GM12878 (cell line): ENCODE results near the gene GARRE1. TPM values are rescaled to one million over a fixed set of nuclear protein-coding genes. Genes with fewer than 3 reads are reported as not detected.

ENCODE experiments used
- ATAC-seq: fragments of 200-7000 bp; cut with Tn5 transposase; 3 replicates; pipeline ENCODE4 v1.9.1; 2020; ENCODE audit warnings: mild to moderate bottlenecking, moderate library complexity
- BruUV-seq: library from RNA; stranded (reverse); fragments of 400-500 nt; replicated peaks from 2 replicates; lab custom pipeline; 2021; lab: Mats Ljungman, UMichigan
- CTCF ChIA-PET: fragments of 300-600 bp; sonication (Branson Sonifier 250); formaldehyde crosslinking; extraction: SDS; loops from one replicate; lab custom pipeline; 2021; ENCODE audit warnings: inconsistent platforms; lab: Yijun Ruan, JAX
- POLR2A ChIA-PET: fragments of 350-600 bp; formaldehyde crosslinking; extraction: SDS; loops from one replicate; lab custom pipeline; 2021; ENCODE audit warnings: inconsistent platforms; lab: Charles Lee
- RAD21 ChIA-PET: fragments of 300-600 bp; sonication (Branson Sonifier 250); formaldehyde crosslinking; loops from one replicate; lab custom pipeline; 2023; ENCODE audit warnings: antibody characterized with exemption; ENCODE audit not compliant: unreplicated experiment; lab: Charles Lee
- SMC1A ChIA-PET: fragments of 300-600 bp; sonication (Branson Sonifier 250); formaldehyde crosslinking; loops from one replicate; lab custom pipeline; 2023; ENCODE audit not compliant: unreplicated experiment, uncharacterized antibody; lab: Charles Lee
- DNase-seq: peaks from one replicate; pipeline ENCODE4 v3.0.0-alpha.2; 2011; ENCODE audit warnings: low read depth, low spot score
- FAIRE-seq: peaks from 3 replicates; lab custom pipeline; 2011; peaks lifted over from hg19 to GRCh38; lab: Jason Lieb, UNC
- H2AFZ ChIP-seq: 2 replicates; pipeline ENCODE4 v1.6.0; 2011; ENCODE audit warnings: low read depth, low read length, control low read depth; ENCODE audit not compliant: control insufficient read depth
- H3K27ac ChIP-seq: 2 replicates; pipeline ENCODE4 v1.5.1; 2011; ENCODE audit warnings: control low read depth; ENCODE audit not compliant: control insufficient read depth, insufficient read depth
- H3K27me3 ChIP-seq, 2 experiments: replicated peaks in 1 of 2; 2 replicates each; pipeline versions ENCODE4 v1.6.0 to v1.6.1; 2011; ENCODE audit warnings: low read length in 1 of 2; ENCODE audit not compliant: control insufficient read depth in 2 of 2, insufficient read depth in 2 of 2
- H3K36me3 ChIP-seq, 2 experiments: 2 replicates each; pipeline ENCODE4 v1.5.1; 2011; ENCODE audit warnings: low read length in 1 of 2; ENCODE audit not compliant: control insufficient read depth in 2 of 2, insufficient read depth in 2 of 2
- H3K4me1 ChIP-seq: 2 replicates; pipeline ENCODE4 v1.6.1; 2011; ENCODE audit warnings: mild to moderate bottlenecking, low read length, moderate library complexity, mixed read lengths; ENCODE audit not compliant: control insufficient read depth, insufficient read depth
- H3K4me2 ChIP-seq: 2 replicates; pipeline ENCODE4 v1.6.0; 2011; ENCODE audit warnings: control low read depth; ENCODE audit not compliant: control insufficient read depth, insufficient read depth
- H3K4me3 ChIP-seq: fragments of 200-600 bp; sonication (generic); 2 replicates; pipeline ENCODE4 v1.5.1; 2016
- H3K79me2 ChIP-seq: 2 replicates; pipeline ENCODE4 v1.6.0; 2011; ENCODE audit warnings: low read length; ENCODE audit not compliant: control insufficient read depth, insufficient read depth
- H3K9ac ChIP-seq: 2 replicates; pipeline ENCODE4 v1.8.0; 2011; ENCODE audit warnings: low read length, control low read depth, mixed read lengths; ENCODE audit not compliant: control insufficient read depth, insufficient read depth
- H3K9me3 ChIP-seq: replicated peaks from 3 replicates; pipeline ENCODE4 v1.5.1; 2011; ENCODE audit warnings: mild to moderate bottlenecking, low read length; ENCODE audit not compliant: control insufficient read depth, insufficient read depth
- H4K20me1 ChIP-seq: 2 replicates; pipeline ENCODE4 v1.6.0; 2011; ENCODE audit not compliant: control insufficient read depth, insufficient read depth
- ATF3 ChIP-seq: IDR thresholded peaks from 2 replicates; pipeline ENCODE4 v1.6.1; 2011; ENCODE audit warnings: low read depth, mild to moderate bottlenecking, low read length, moderate library complexity, borderline replicate concordance; ENCODE audit errors: extremely low read depth
- CEBPB ChIP-seq, 2 experiments: fragments of 150-350 bp in 1 of 2; IDR thresholded peaks; 2 replicates each; pipeline ENCODE4 v1.6.1; 2012 to 2014; ENCODE audit warnings: low read depth in 2 of 2, low read length in 2 of 2, borderline replicate concordance in 1 of 2, inconsistent platforms in 1 of 2
- IKZF1 ChIP-seq: fragments of 450-650 bp; conservative IDR thresholded peaks from 2 replicates; pipeline ENCODE4 v1.6.1; 2017; ENCODE audit warnings: antibody characterized with exemption, mild to moderate bottlenecking
- LARP7 ChIP-seq: fragments of 450-650 bp; IDR thresholded peaks from 2 replicates; pipeline ENCODE4 v1.6.1; 2017; ENCODE audit warnings: mild to moderate bottlenecking
- PML ChIP-seq: IDR thresholded peaks from 2 replicates; pipeline ENCODE4 v1.6.1; 2012; ENCODE audit warnings: low read length, inconsistent platforms
- PRDM15 ChIP-seq: fragments of 450-650 bp; formaldehyde crosslinking; IDR thresholded peaks from 2 replicates; pipeline ENCODE4 v1.4.0; 2020; ENCODE audit warnings: mild to moderate bottlenecking, moderate library complexity
- RFX5 ChIP-seq: IDR thresholded peaks from 2 replicates; pipeline ENCODE4 v1.6.1; 2011; ENCODE audit warnings: low read depth, low read length, improper control_type of control experiment
- SP1 ChIP-seq: IDR thresholded peaks from one replicate; pipeline ENCODE4 v1.6.1; 2011; ENCODE audit warnings: low read depth, low read length
- TARDBP ChIP-seq: IDR thresholded peaks from 2 replicates; pipeline ENCODE4 v1.6.1; 2016; ENCODE audit warnings: borderline replicate concordance
- ZBTB4 ChIP-seq: fragments of 450-650 bp; formaldehyde crosslinking; IDR thresholded peaks from 2 replicates; pipeline ENCODE4 v1.4.0; 2022; ENCODE audit warnings: mild to moderate bottlenecking, moderate library complexity
- ZNF592 ChIP-seq: fragments of 450-650 bp; IDR thresholded peaks from 2 replicates; pipeline ENCODE4 v1.6.1; 2017; ENCODE audit warnings: mild to moderate bottlenecking, moderate library complexity
- in situ Hi-C: fragments of 300-500 bp; cut with MboI; formaldehyde crosslinking; loops from 9 replicates; pipeline ENCODE4 v1.14.3; 2018; ENCODE audit warnings: mixed read lengths
- intact Hi-C: fragments of 100-400 bp; cut with micrococcal nuclease; formaldehyde crosslinking; loops from one replicate; pipeline ENCODE4 v1.14.2; 2022; ENCODE audit not compliant: unreplicated experiment
- polyA plus RNA-seq, 11 experiments: library from polyadenylated mRNA; depleted of rRNA in 4 of 11; unstranded in 6 of 11; stranded (reverse) in 5 of 11; fragments of >200 nt; fragmentation: Nextera tagmentation in 4 of 11; fragmentation: Illumina TruSeq in 1 of 11; extraction: Ambion mirVana in 4 of 11; extraction: Trizol in 1 of 11; gene quantifications; 1 replicate in 1 of 11; 2 replicates in 10 of 11; pipeline versions ENCODE4 v1.2.1 to v1.2.3, GENCODE V29; 2011 to 2016; ENCODE audit warnings: inconsistent platforms in 2 of 11, missing spikeins in 2 of 11, low read depth in 1 of 11
- total RNA-seq, 4 experiments: library from RNA; depleted of rRNA in 3 of 4; stranded (reverse); fragments of >200 nt in 3 of 4; fragmentation: Illumina TruSeq in 1 of 4; extraction: Trizol in 1 of 4; gene quantifications; 2 replicates each; pipeline versions ENCODE4 v1.2.1 to v1.2.3, GENCODE V29; 2013 to 2021
- TF ChIP-seq, protein P1 (sequence below): IDR thresholded peaks from 2 replicates; pipeline ENCODE4 v1.6.1; 2012; ENCODE audit warnings: low read length, inconsistent platforms

The GARRE1 gene
- total and polyA plus RNA-seq, 10 of the 15 experiments (the other 5 are each of a cell fraction or from before 2014, with no cell fraction given): 1.1 to 9.4 (median 5.1) TPM

GRCh38 chr19:34295103-34295502 is 40.7 kb downstream of the GARRE1 start:
- no peaks in the 10 kb centered on the region for H3K79me2 ChIP-seq
- ChIA-PET RAD21 (no interaction called here), SMC1A (interaction anchor here (1.1 kb wide), 1 partner anchor 43 kb away, joined by 4 read pairs; no protein-coding TSS in a partner anchor), POLR2A (interaction anchor here (0.9 kb wide), 1 partner anchor 10 kb away, joined by 3 read pairs; no protein-coding TSS in a partner anchor), CTCF (interaction anchor here (1.2 kb wide), 1 partner anchor 135 kb away, joined by 3 read pairs; no protein-coding TSS in a partner anchor)
- in situ Hi-C loops (no loop called here), intact Hi-C loops (no loop called here)
- H3K36me3 ChIP-seq: no peaks in the 10 kb centered on the region
- ATAC-seq (no peak), DNase-seq (no peak), FAIRE-seq (no peak)
- no peaks in the 10 kb centered on the region for H3K9me3 ChIP-seq
- no peaks in the 10 kb centered on the region for H4K20me1 ChIP-seq
- no peaks in the 10 kb centered on the region for H3K4me1 ChIP-seq
- no peak overlapping the region for H3K9ac ChIP-seq
- no peak overlapping the region for H3K27ac ChIP-seq
- H3K27me3 ChIP-seq: no peaks in the 10 kb centered on the region
- H2AFZ ChIP-seq: no peak overlapping the region
- BruUV-seq: no TSS peak
- no peak overlapping the region for H3K4me3 ChIP-seq
- H3K4me2 ChIP-seq: no peak overlapping the region
- TF ChIP-seq IKZF1: no peak
- TF ChIP-seq ZBTB4 (CRISPR knock-in tag): no peak
- TF ChIP-seq, protein P1, sequence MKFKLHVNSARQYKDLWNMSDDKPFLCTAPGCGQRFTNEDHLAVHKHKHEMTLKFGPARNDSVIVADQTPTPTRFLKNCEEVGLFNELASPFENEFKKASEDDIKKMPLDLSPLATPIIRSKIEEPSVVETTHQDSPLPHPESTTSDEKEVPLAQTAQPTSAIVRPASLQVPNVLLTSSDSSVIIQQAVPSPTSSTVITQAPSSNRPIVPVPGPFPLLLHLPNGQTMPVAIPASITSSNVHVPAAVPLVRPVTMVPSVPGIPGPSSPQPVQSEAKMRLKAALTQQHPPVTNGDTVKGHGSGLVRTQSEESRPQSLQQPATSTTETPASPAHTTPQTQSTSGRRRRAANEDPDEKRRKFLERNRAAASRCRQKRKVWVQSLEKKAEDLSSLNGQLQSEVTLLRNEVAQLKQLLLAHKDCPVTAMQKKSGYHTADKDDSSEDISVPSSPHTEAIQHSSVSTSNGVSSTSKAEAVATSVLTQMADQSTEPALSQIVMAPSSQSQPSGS: no peak
- TF ChIP-seq PML: no peak
- no peak for TF ChIP-seq PRDM15 (CRISPR knock-in tag)
- TF ChIP-seq TARDBP: no peak
- TF ChIP-seq ATF3: no peak
- no peak for TF ChIP-seq SP1
- TF ChIP-seq ZNF592: no peak
- TF ChIP-seq RFX5: no peak
- TF ChIP-seq LARP7: no peak
- TF ChIP-seq CEBPB (IDR thresholded peaks at IDR 0.05; ENCODE audit: borderline replicate concordance in 1 of 2, low read depth in 2 of 2, low read length in 2 of 2): no peak
